IMR-90 (cell line): ENCODE measurements around the gene LDLRAD4. TPM values are rescaled to one million over a fixed set of nuclear protein-coding genes. Genes with fewer than 3 reads are reported as not detected.

Experiments
- ATAC-seq: fragments of 200-7000 bp; cut with Tn5 transposase; 2 replicates; pipeline ENCODE4 v1.9.1; 2020; ENCODE audit warnings: low read depth, mild to moderate bottlenecking, moderate library complexity
- BruUV-seq: library from RNA; stranded (reverse); fragments of 400-500 nt; replicated peaks from 2 replicates; lab custom pipeline; 2021; lab: Mats Ljungman, UMichigan
- CTCF ChIA-PET: fragments of 300-600 bp; formaldehyde crosslinking; extraction: SDS; loops from one replicate; lab custom pipeline; 2021; ENCODE audit warnings: antibody characterized with exemption; lab: Yijun Ruan, JAX
- POLR2A ChIA-PET: fragments of 300-600 bp; sonication (Branson Sonifier 250); formaldehyde crosslinking; loops from one replicate; lab custom pipeline; 2022; ENCODE audit warnings: antibody characterized with exemption; ENCODE audit not compliant: unreplicated experiment; lab: Charles Lee
- DNase-seq: peaks from one replicate; pipeline ENCODE4 v3.0.0; 2013
- H2AFZ ChIP-seq: replicated peaks from 2 replicates; pipeline ENCODE3; 2013; ENCODE audit warnings: low read length, mild to moderate bottlenecking; ENCODE audit not compliant: poor library complexity
- H2AK5ac ChIP-seq: 2 replicates; pipeline ENCODE4 v1.6.1; 2013; ENCODE audit warnings: low read depth, low read length, inconsistent platforms
- H2AK9ac ChIP-seq: replicated peaks from 2 replicates; pipeline ENCODE3; 2013; ENCODE audit warnings: mild to moderate bottlenecking, low read depth, low read length, moderate library complexity; ENCODE audit not compliant: poor library complexity
- H2BK120ac ChIP-seq: 2 replicates; pipeline ENCODE4 v1.6.1; 2013; ENCODE audit warnings: low read depth, low read length, inconsistent platforms
- H2BK15ac ChIP-seq: 3 replicates; pipeline ENCODE4 v1.6.1; 2013; ENCODE audit warnings: low read depth, low read length, inconsistent platforms
- H2BK20ac ChIP-seq: 2 replicates; pipeline ENCODE4 v1.6.1; 2013; ENCODE audit warnings: low read depth, mild to moderate bottlenecking, inconsistent platforms, low read length, moderate library complexity
- H2BK5ac ChIP-seq: 2 replicates; pipeline ENCODE4 v1.6.1; 2013; ENCODE audit warnings: mild to moderate bottlenecking, low read depth, low read length, inconsistent platforms; ENCODE audit not compliant: poor library complexity, severe bottlenecking
- H3K14ac ChIP-seq: replicated peaks from 2 replicates; pipeline ENCODE4 v1.6.1; 2013; ENCODE audit warnings: low read depth, low read length, inconsistent platforms
- H3K18ac ChIP-seq: 2 replicates; pipeline ENCODE4 v1.6.1; 2013; ENCODE audit warnings: low read depth, low read length, control low read depth
- H3K23ac ChIP-seq: 2 replicates; pipeline ENCODE4 v1.6.1; 2013; ENCODE audit warnings: low read depth, low read length, inconsistent platforms
- H3K27ac ChIP-seq: 2 replicates; pipeline ENCODE4 v1.5.1; 2013; ENCODE audit warnings: mild to moderate bottlenecking, control low read depth, low read length; ENCODE audit not compliant: insufficient read depth
- H3K27me3 ChIP-seq: 2 replicates; pipeline ENCODE4 v1.6.1; 2013; ENCODE audit warnings: low read length; ENCODE audit not compliant: control insufficient read depth, insufficient read depth
- H3K36me3 ChIP-seq: 2 replicates; pipeline ENCODE4 v1.6.1; 2013; ENCODE audit warnings: low read length, mixed read lengths; ENCODE audit not compliant: control insufficient read depth, insufficient read depth
- H3K4ac ChIP-seq: 2 replicates; pipeline ENCODE4 v1.6.1; 2013; ENCODE audit warnings: low read depth, low read length, inconsistent platforms
- H3K4me1 ChIP-seq: 2 replicates; pipeline ENCODE4 v1.6.1; 2013; ENCODE audit warnings: low read length, mixed read lengths; ENCODE audit not compliant: control insufficient read depth, insufficient read depth
- H3K4me2 ChIP-seq: 2 replicates; pipeline ENCODE4 v1.6.1; 2013; ENCODE audit warnings: low read depth, mild to moderate bottlenecking, control low read depth, low read length, moderate library complexity
- H3K4me3 ChIP-seq: 2 replicates; pipeline ENCODE4 v1.5.1; 2013; ENCODE audit warnings: low read depth, mild to moderate bottlenecking, control low read depth, low read length, moderate library complexity; ENCODE audit not compliant: insufficient read depth
- H3K56ac ChIP-seq: 2 replicates; pipeline ENCODE4 v1.6.1; 2013; ENCODE audit warnings: low read length, inconsistent platforms; ENCODE audit not compliant: insufficient read depth; ENCODE audit errors: extremely low read depth
- H3K79me1 ChIP-seq, 2 experiments: 2 replicates each; pipeline ENCODE4 v1.6.1; 2013; ENCODE audit warnings: low read length in 2 of 2, inconsistent platforms in 1 of 2, low read depth in 1 of 2
- H3K9ac ChIP-seq: 2 replicates; pipeline ENCODE4 v1.6.1; 2013; ENCODE audit warnings: low read depth, low read length, control low read depth
- H3K9me1 ChIP-seq: 2 replicates; pipeline ENCODE4 v1.6.1; 2013; ENCODE audit warnings: low read length, inconsistent platforms; ENCODE audit not compliant: insufficient read depth
- H3K9me3 ChIP-seq: 2 replicates; pipeline ENCODE4 v1.6.1; 2013; ENCODE audit warnings: low read length; ENCODE audit not compliant: control insufficient read depth, insufficient read depth
- H4K20me1 ChIP-seq: 2 replicates; pipeline ENCODE4 v1.6.1; 2013; ENCODE audit warnings: low read length, inconsistent platforms; ENCODE audit not compliant: insufficient read depth
- H4K5ac ChIP-seq: 2 replicates; pipeline ENCODE4 v1.6.1; 2013; ENCODE audit warnings: mild to moderate bottlenecking, low read depth, low read length, control low read depth
- H4K8ac ChIP-seq, 2 experiments: 2 replicates each; pipeline ENCODE4 v1.6.1; 2013; ENCODE audit warnings: low read depth in 2 of 2, low read length in 2 of 2, control low read depth in 1 of 2, inconsistent platforms in 1 of 2
- H4K91ac ChIP-seq: 2 replicates; pipeline ENCODE4 v1.6.1; 2013; ENCODE audit warnings: low read depth, low read length, inconsistent platforms; ENCODE audit not compliant: insufficient read depth
- BHLHE40 ChIP-seq: fragments of 150-350 bp; IDR thresholded peaks from 2 replicates; pipeline ENCODE4 v1.6.1; 2016; ENCODE audit warnings: mild to moderate bottlenecking, low read depth, low read length
- CEBPB ChIP-seq: IDR thresholded peaks from 2 replicates; pipeline ENCODE4 v1.6.1; 2012; ENCODE audit warnings: low read depth, low read length, improper control_type of control experiment
- CHD1 ChIP-seq: IDR thresholded peaks from 2 replicates; pipeline ENCODE4 v1.6.1; 2012; ENCODE audit warnings: low read depth, low read length, improper control_type of control experiment
- CTCF ChIP-seq: conservative IDR thresholded peaks from 2 replicates; pipeline ENCODE4 v1.5.1; 2012; ENCODE audit warnings: mild to moderate bottlenecking, low read depth, low read length, improper control_type of control experiment
- ELK1 ChIP-seq: fragments of 150-350 bp; IDR thresholded peaks from 2 replicates; pipeline ENCODE4 v1.6.1; 2016; ENCODE audit warnings: low read depth, mild to moderate bottlenecking, low read length, moderate library complexity, borderline replicate concordance
- FOS ChIP-seq: fragments of 150-350 bp; IDR thresholded peaks from 2 replicates; pipeline ENCODE4 v1.6.1; 2016; ENCODE audit warnings: low read depth, low read length
- MAFK ChIP-seq: IDR thresholded peaks from 2 replicates; pipeline ENCODE4 v1.6.1; 2012; ENCODE audit warnings: low read depth, low read length, improper control_type of control experiment
- MAZ ChIP-seq: IDR thresholded peaks from 2 replicates; pipeline ENCODE4 v1.6.1; 2012; ENCODE audit warnings: low read depth, mild to moderate bottlenecking, low read length, improper control_type of control experiment, moderate library complexity, borderline replicate concordance
- NFE2L2 ChIP-seq: fragments of 150-350 bp; IDR thresholded peaks from 2 replicates; pipeline ENCODE4 v1.6.1; 2016; ENCODE audit warnings: low read depth, mild to moderate bottlenecking, low read length
- POLR2A ChIP-seq: IDR thresholded peaks from 2 replicates; pipeline ENCODE4 v1.6.1; 2012; ENCODE audit warnings: mild to moderate bottlenecking, low read depth, low read length
- RAD21 ChIP-seq: IDR thresholded peaks from 2 replicates; pipeline ENCODE4 v1.6.1; 2012; ENCODE audit warnings: low read length, improper control_type of control experiment
- RCOR1 ChIP-seq: IDR thresholded peaks from 2 replicates; pipeline ENCODE4 v1.6.1; 2012; ENCODE audit warnings: mild to moderate bottlenecking, low read length, improper control_type of control experiment; ENCODE audit not compliant: insufficient replicate concordance
- RFX5 ChIP-seq: IDR thresholded peaks from 2 replicates; pipeline ENCODE4 v1.8.0; 2012; ENCODE audit warnings: low read depth, mild to moderate bottlenecking, low read length, moderate library complexity
- SMC3 ChIP-seq: fragments of 150-350 bp; IDR thresholded peaks from 2 replicates; pipeline ENCODE4 v1.6.1; 2016; ENCODE audit warnings: low read depth, mild to moderate bottlenecking, antibody characterized with exemption, low read length, moderate library complexity
- USF2 ChIP-seq: fragments of 150-350 bp; IDR thresholded peaks from 2 replicates; pipeline ENCODE4 v1.6.1; 2017; ENCODE audit warnings: mild to moderate bottlenecking, antibody characterized with exemption, low read length, low read depth
- WGBS, 2 experiments: methylation state at CpG; one replicate each; pipeline versions ENCODE4 v1.1.5 to v1.1.7; 2013; ENCODE audit warnings: missing lambda C conversion rate in 2 of 2; ENCODE audit not compliant: insufficient read length in 1 of 2; ENCODE audit errors: extremely low coverage in 2 of 2; 5-methylcytosine and 5-hydroxymethylcytosine counted together
- dilution Hi-C: fragments of 300-500 bp; cut with HindIII; formaldehyde crosslinking; loops from one replicate; pipeline ENCODE4 v1.14.3; 2018; ENCODE audit warnings: low sequenced_read_pairs; ENCODE audit not compliant: unreplicated experiment
- in situ Hi-C: fragments of 300-500 bp; cut with MboI; formaldehyde crosslinking; loops from 3 replicates; pipeline ENCODE4 v1.14.3; 2019; ENCODE audit warnings: low sequenced_read_pairs, inconsistent platforms, mixed read lengths
- intact Hi-C: fragments of 100-400 bp; cut with micrococcal nuclease; formaldehyde crosslinking; loops from 2 replicates; pipeline ENCODE4 v1.10.0; 2022
- polyA plus RNA-seq, 3 experiments: library from polyadenylated mRNA; depleted of rRNA; stranded (reverse); fragments of >200 nt; gene quantifications; 2 replicates each; pipeline ENCODE4 v1.2.3, GENCODE V29; 2012; ENCODE audit warnings: low replicate concordance in 1 of 3
- total RNA-seq: library from RNA; depleted of rRNA; stranded (reverse); fragments of >200 nt; gene quantifications from 2 replicates; pipeline ENCODE4 v1.2.3, GENCODE V29; 2012

The LDLRAD4 gene
- total and polyA plus RNA-seq, 2 of the 4 experiments (the other 2 are of a cell fraction) = not detected

- Histone ChIP-seq H3K9me1 (no peaks in the 10 kb centered on the region), H3K79me1 (no peaks in the 10 kb centered on the region), H3K56ac (no peak overlapping the region), H3K27ac (no peak overlapping the region), H2AK5ac (no peak overlapping the region), H3K9ac (no peak overlapping the region), H2BK15ac (no peak overlapping the region), H4K8ac (no peak overlapping the region), H3K14ac (no peak overlapping the region), H3K23ac (no peak overlapping the region), H4K5ac (no peak overlapping the region), H3K4me3 (no peak overlapping the region), H2AK9ac (no peak overlapping the region), H3K4me1 (no peaks in the 10 kb centered on the region), H3K4me2 (no peak overlapping the region), H3K18ac (no peak overlapping the region), H3K36me3 (no peaks in the 10 kb centered on the region), H2BK5ac (no peak overlapping the region), H3K4ac (no peak overlapping the region), H4K91ac (no peak overlapping the region), H3K9me3 (no peaks in the 10 kb centered on the region), H3K27me3 (peaks cover 25% of the 10 kb centered on the region), H4K20me1 (no peaks in the 10 kb centered on the region), H2BK120ac (no peak overlapping the region), H2AFZ (no peak overlapping the region), H2BK20ac (no peak overlapping the region)
- no TSS peak for BruUV-seq
- intact Hi-C loops = no loop called here
- 33% methylated on average over 1 of the region's 16 CpGs; no CpG with 5 or more reads in 1 of the 2 experiments for WGBS, 2 experiments
- ChIA-PET CTCF (no interaction called here), POLR2A (no interaction called here)
- dilution Hi-C loops = no loop called here
- DNase-seq (no peak), ATAC-seq (no peak)
- in situ Hi-C loops = no loop called here
- no peak for TF ChIP-seq CEBPB
- TF ChIP-seq MAZ = no peak
- no peak for TF ChIP-seq SMC3
- no peak for TF ChIP-seq ELK1
- no peak for TF ChIP-seq CHD1
- TF ChIP-seq MAFK = no peak
- TF ChIP-seq BHLHE40 = no peak
- no peak for TF ChIP-seq RFX5
- TF ChIP-seq RCOR1 = no peak
- no peak for TF ChIP-seq CTCF
- no peak for TF ChIP-seq NFE2L2
- no peak for TF ChIP-seq USF2
- no peak for TF ChIP-seq FOS
- TF ChIP-seq RAD21 = no peak
- no peak for TF ChIP-seq POLR2A
Measured at GRCh38 chr18:13608791-13609532, 390.4 kb downstream of the LDLRAD4 start.
